PC-9 (cell line): ENCODE measurements around the gene RPS28.

ENCODE experiments used
- EZH2 ChIP-seq: fragments of 200-600 bp; sonication (generic); IDR thresholded peaks from 2 replicates; pipeline ENCODE4 v1.8.0; 2017; ENCODE audit warnings: antibody characterized with exemption, low read depth
- TF ChIP-seq, protein P1 (sequence below): fragments of 200-600 bp; sonication (generic); conservative IDR thresholded peaks from 2 replicates; pipeline ENCODE4 v1.6.1; 2017; ENCODE audit warnings: mixed run types, antibody characterized with exemption, mild to moderate bottlenecking, moderate library complexity

DNA sequence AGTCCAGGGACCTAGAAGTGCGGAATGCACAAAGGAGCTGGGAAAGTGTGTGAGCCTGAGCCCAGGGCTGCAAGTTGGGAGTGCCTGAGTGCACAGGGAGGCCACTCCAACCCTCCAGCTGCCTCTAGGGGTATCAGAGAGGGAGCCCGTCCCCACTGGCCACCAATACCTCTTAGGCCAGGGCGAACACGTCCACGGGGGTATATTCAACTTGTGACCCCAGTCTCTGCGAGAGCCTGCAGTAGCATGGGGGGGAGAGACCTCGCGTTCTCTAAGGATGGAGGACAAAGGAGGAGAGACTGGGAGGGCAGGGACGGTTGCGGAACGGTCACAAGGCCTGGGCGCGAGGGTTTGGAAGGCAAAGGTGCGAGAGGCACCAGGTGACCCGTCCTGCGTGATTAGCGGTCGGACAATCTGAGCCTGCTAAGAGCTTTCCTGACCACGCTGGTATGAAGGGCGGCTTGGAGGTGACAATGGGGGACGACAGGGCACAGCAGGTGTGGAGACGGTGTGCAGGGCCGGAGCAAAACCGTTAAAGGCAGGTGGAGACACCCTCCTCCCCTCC is 13.8 kb upstream of the RPS28 start:
- TF ChIP-seq, protein P1, sequence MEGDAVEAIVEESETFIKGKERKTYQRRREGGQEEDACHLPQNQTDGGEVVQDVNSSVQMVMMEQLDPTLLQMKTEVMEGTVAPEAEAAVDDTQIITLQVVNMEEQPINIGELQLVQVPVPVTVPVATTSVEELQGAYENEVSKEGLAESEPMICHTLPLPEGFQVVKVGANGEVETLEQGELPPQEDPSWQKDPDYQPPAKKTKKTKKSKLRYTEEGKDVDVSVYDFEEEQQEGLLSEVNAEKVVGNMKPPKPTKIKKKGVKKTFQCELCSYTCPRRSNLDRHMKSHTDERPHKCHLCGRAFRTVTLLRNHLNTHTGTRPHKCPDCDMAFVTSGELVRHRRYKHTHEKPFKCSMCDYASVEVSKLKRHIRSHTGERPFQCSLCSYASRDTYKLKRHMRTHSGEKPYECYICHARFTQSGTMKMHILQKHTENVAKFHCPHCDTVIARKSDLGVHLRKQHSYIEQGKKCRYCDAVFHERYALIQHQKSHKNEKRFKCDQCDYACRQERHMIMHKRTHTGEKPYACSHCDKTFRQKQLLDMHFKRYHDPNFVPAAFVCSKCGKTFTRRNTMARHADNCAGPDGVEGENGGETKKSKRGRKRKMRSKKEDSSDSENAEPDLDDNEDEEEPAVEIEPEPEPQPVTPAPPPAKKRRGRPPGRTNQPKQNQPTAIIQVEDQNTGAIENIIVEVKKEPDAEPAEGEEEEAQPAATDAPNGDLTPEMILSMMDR = no peak
- no peak for TF ChIP-seq EZH2
